HFFc6 (cell line): ENCODE measurements around the gene AP1S1. TPM values are rescaled to one million over a fixed set of nuclear protein-coding genes. Genes with fewer than 3 reads are reported as not detected.
A peak's percentile ranks its signal among the peaks of the same experiment; 100 is the strongest.
"Not testable (repeated sequence)": the region's sequence is repeated elsewhere in the genome, so short reads cannot be mapped to it uniquely, and the experiment has no call there.

ENCODE experiments used
- DNase-seq: peaks from one replicate; pipeline ENCODE4 v3.0.0-alpha.2; 2018
- H3K27ac Mint-ChIP-seq: 2 replicates; pipeline ENCODE4 v1.8.0; 2020; ENCODE audit warnings: mild to moderate bottlenecking, mixed read lengths
- H3K27me3 Mint-ChIP-seq: 2 replicates; pipeline ENCODE4 v1.8.0; 2021; ENCODE audit warnings: mild to moderate bottlenecking, moderate library complexity, mixed read lengths; ENCODE audit not compliant: insufficient read depth
- H3K36me3 Mint-ChIP-seq: 2 replicates; pipeline ENCODE4 v1.8.0; 2021; ENCODE audit warnings: low read depth, mixed read lengths
- H3K4me1 Mint-ChIP-seq: 2 replicates; pipeline ENCODE4 v1.8.0; 2020; ENCODE audit warnings: low read depth, mixed read lengths
- H3K4me3 Mint-ChIP-seq: 2 replicates; pipeline ENCODE4 v1.8.0; 2020; ENCODE audit warnings: mild to moderate bottlenecking, moderate library complexity, mixed read lengths
- H3K9me3 Mint-ChIP-seq: 2 replicates; pipeline ENCODE4 v1.8.0; 2020; ENCODE audit warnings: mild to moderate bottlenecking, mixed read lengths
- CTCF ChIP-seq: fragments of 200-600 bp; sonication (generic); IDR thresholded peaks from 2 replicates; pipeline ENCODE4 v1.5.0; 2021; ENCODE audit warnings: antibody characterized with exemption, mild to moderate bottlenecking
- total RNA-seq, 6 experiments: library from RNA; stranded (reverse); fragmentation: NEBNext Ultra II Directional; extraction: Animal tissue kit (Norgen Biotek cat#: 25700); gene quantifications; 2 replicates in 1 of 6; 3 replicates in 5 of 6; pipeline ENCODE4 v1.2.3, GENCODE V29; 2021

The AP1S1 gene
- total RNA-seq, 6 experiments from 2014 or later, result 154 to 176 (median 166) TPM

GRCh38 chr7:101115215-101115614, 39.1 kb upstream of the AP1S1 start:
- no peaks in the 10 kb centered on the region for H3K36me3 Mint-ChIP-seq
- no peak for DNase-seq
- H3K27me3 Mint-ChIP-seq, result 0 out of 2 replicates have a peak, but pooled peaks cover 1% of the 10 kb centered on the region
- H3K4me3 Mint-ChIP-seq, result no peak overlapping the region
- H3K4me1 Mint-ChIP-seq, result peaks cover 70% of the 10 kb centered on the region
- H3K9me3 Mint-ChIP-seq, result no peaks in the 10 kb centered on the region; the same call in 1 of the 2 replicates
- peak overlapping the region; percentile 96 for H3K27ac Mint-ChIP-seq
- TF ChIP-seq CTCF, result no peak

- 0 out of 2 replicates have a peak, but pooled peaks cover 1% of the 10 kb centered on the region for H3K27me3 Mint-ChIP-seq
- peak overlapping the region; percentile 98 for H3K27ac Mint-ChIP-seq
- peak overlapping the region; percentile 61 for H3K4me3 Mint-ChIP-seq
- no peak for TF ChIP-seq CTCF
- no peaks in the 10 kb centered on the region for H3K36me3 Mint-ChIP-seq
- DNase-seq, result peak; percentile 31
- H3K9me3 Mint-ChIP-seq, result no peaks in the 10 kb centered on the region; the same call in 1 of the 2 replicates
- H3K4me1 Mint-ChIP-seq, result peaks cover 82% of the 10 kb centered on the region
Observed at GRCh38 chr7:101116898-101117297, 37.4 kb upstream of the AP1S1 start.

- Mint-ChIP-seq H3K4me3 (no peak overlapping the region), H3K27ac (peak overlapping the region; percentile 98), H3K4me1 (peaks cover 85% of the 10 kb centered on the region), H3K36me3 (no peaks in the 10 kb centered on the region), H3K27me3 (0 out of 2 replicates have a peak, but pooled peaks cover 1% of the 10 kb centered on the region), H3K9me3 (no peaks in the 10 kb centered on the region; the same call in 1 of the 2 replicates)
- DNase-seq, result no peak
- TF ChIP-seq CTCF, result no peak
Observed at GRCh38 chr7:101118856-101119255, 35.4 kb upstream of the AP1S1 start.

- Mint-ChIP-seq H3K36me3 (no peaks in the 10 kb centered on the region), H3K27ac (peak overlapping the region; percentile 98), H3K27me3 (no peaks in the 10 kb centered on the region; the same call in 1 of the 2 replicates), H3K4me3 (no peak overlapping the region), H3K4me1 (peaks cover 82% of the 10 kb centered on the region), H3K9me3 (no peaks in the 10 kb centered on the region; the same call in 1 of the 2 replicates)
- no peak for TF ChIP-seq CTCF
- no peak for DNase-seq
Observed at GRCh38 chr7:101119876-101120275, 34.4 kb upstream of the AP1S1 start.

GRCh38 chr7:101120315-101120714, 34.0 kb upstream of the AP1S1 start:
- no peaks in the 10 kb centered on the region for H3K36me3 Mint-ChIP-seq
- no peak for TF ChIP-seq CTCF
- peaks cover 87% of the 10 kb centered on the region for H3K4me1 Mint-ChIP-seq
- H3K9me3 Mint-ChIP-seq, result no peaks in the 10 kb centered on the region; the same call in 1 of the 2 replicates
- H3K27me3 Mint-ChIP-seq, result no peaks in the 10 kb centered on the region; the same call in 1 of the 2 replicates
- no peak for DNase-seq
- H3K4me3 Mint-ChIP-seq, result peak overlapping the region; percentile 22; the same call in 1 of the 2 replicates
- H3K27ac Mint-ChIP-seq, result peak overlapping the region; percentile 98

- H3K9me3 Mint-ChIP-seq, result not testable (repeated sequence)
- H3K27ac Mint-ChIP-seq, result peak overlapping the region; percentile 98
Observed at GRCh38 chr7:101121631-101121990, 32.7 kb upstream of the AP1S1 start.

More at GRCh38 chr7:101121631-101121990, 32.7 kb upstream of the AP1S1 start:
- H3K36me3 Mint-ChIP-seq, H3K27me3 Mint-ChIP-seq, DNase-seq: not testable (repeated sequence)
- Mint-ChIP-seq H3K4me1 (peaks cover 93% of the 10 kb centered on the region), H3K4me3 (peak overlapping the region; percentile 20; the same call in 1 of the 2 replicates)
